Gastrocnemius medialis (tissue), 4 donors: ENCODE measurements around the gene SLC6A18. TPM values are rescaled to one million over a fixed set of nuclear protein-coding genes. Genes with fewer than 3 reads are reported as not detected.

Experiments
- ATAC-seq, 2 donors: fragments of 150-250 bp; one replicate each; pipeline ENCODE4 v1.9.1; 2016
- DNase-seq, 2 donors: peaks; one replicate each; pipeline ENCODE4 v3.0.0-alpha.2; 2019
- H3K27ac ChIP-seq, 4 donors: fragments of 200-600 bp; sonication (generic); 1 replicate in 1 of 4; 2 replicates in 3 of 4; pipeline ENCODE4 v1.5.1; 2016 to 2018; ENCODE audit warnings: mild to moderate bottlenecking in 2 of 4, moderate library complexity in 1 of 4
- H3K27me3 ChIP-seq, 3 donors: fragments of 200-600 bp; sonication (generic) in 2 of 3; 1 replicate in 1 of 3; 2 replicates in 2 of 3; pipeline versions ENCODE4 v1.5.1 to v1.6.0; 2016 to 2019; ENCODE audit warnings: mild to moderate bottlenecking in 1 of 3, moderate library complexity in 1 of 3
- H3K36me3 ChIP-seq, 2 donors: fragments of 200-600 bp; sonication (generic) in 1 of 2; one replicate each; pipeline ENCODE4 v1.5.1; 2017 to 2018
- H3K4me1 ChIP-seq, 2 donors: fragments of 200-600 bp; sonication (generic) in 1 of 2; one replicate each; pipeline ENCODE4 v1.5.1; 2016 to 2017; ENCODE audit warnings: mild to moderate bottlenecking in 2 of 2
- H3K4me3 ChIP-seq, 4 donors: fragments of 200-600 bp; sonication (generic) in 3 of 4; 1 replicate in 1 of 4; 2 replicates in 3 of 4; pipeline ENCODE4 v1.5.1; 2016 to 2019; ENCODE audit warnings: mild to moderate bottlenecking in 2 of 4
- H3K9me3 ChIP-seq, 3 donors: fragments of 200-600 bp; sonication (generic) in 2 of 3; 1 replicate in 1 of 3; 2 replicates in 2 of 3; pipeline ENCODE4 v1.5.1; 2016 to 2019
- CTCF ChIP-seq, 5 experiments: fragments of 450-650 bp in 3 of 5; fragments of 200-600 bp in 2 of 5; sonication (generic) in 2 of 5; IDR thresholded peaks in 4 of 5; conservative IDR thresholded peaks in 1 of 5; 1 replicate in 4 of 5; 2 replicates in 1 of 5; pipeline ENCODE4 v1.5.1; 2016 to 2019; ENCODE audit warnings: antibody characterized with exemption in 5 of 5, mild to moderate bottlenecking in 3 of 5, moderate library complexity in 3 of 5
- POLR2A ChIP-seq, 2 donors: fragments of 450-650 bp; IDR thresholded peaks; one replicate each; pipeline ENCODE4 v1.6.1; 2017; ENCODE audit warnings: antibody characterized with exemption in 2 of 2, mild to moderate bottlenecking in 2 of 2, moderate library complexity in 2 of 2
- in situ Hi-C, 4 donors: fragments of 200-750 bp; cut with MboI; loops; one replicate each; pipeline versions ENCODE4 v1.15.0 to v1.8.0; 2017; ENCODE audit warnings: low sequenced_read_pairs in 4 of 4
- intact Hi-C: fragments of 100-400 bp; cut with DNase I; formaldehyde crosslinking; loops from one replicate; pipeline ENCODE4 v1.15.1; 2023; ENCODE audit warnings: low total_unique reads
- total RNA-seq, 4 donors: library from RNA; depleted of rRNA; stranded (reverse); fragments of >200 nt; gene quantifications; one replicate each; pipeline versions ENCODE4 v1.1.0 to v1.2.3, GENCODE V29; 2016

The SLC6A18 gene
- total RNA-seq, 4 donors from 2014 or later = not detected

- no peak for ATAC-seq
- H3K27ac ChIP-seq = no peak overlapping the region
- no peak for DNase-seq
- H3K4me1 ChIP-seq = no peaks in the 10 kb centered on the region
- no peaks in the 10 kb centered on the region for H3K36me3 ChIP-seq
- H3K27me3 ChIP-seq = peaks cover 0 to 6% (median 0%) of the 10 kb centered on the region in 3 donors
- no peak overlapping the region for H3K4me3 ChIP-seq
- in situ Hi-C loops = no loop called here
- TF ChIP-seq POLR2A (IDR thresholded peaks at IDR 0.05) = no peak
- no peak for TF ChIP-seq CTCF (IDR thresholded peaks at IDR 0.05 in 4 of 5, conservative IDR thresholded peaks at IDR 0.05 in 1 of 5)
- no peaks in the 10 kb centered on the region for H3K9me3 ChIP-seq
- intact Hi-C loops = no loop called here
These were observed 4.3 kb upstream of the SLC6A18 start for GRCh38 chr5:1220831-1221230.

GRCh38 chr5:1221721-1222120 lies 3.5 kb upstream of the SLC6A18 start:
- intact Hi-C loops (no loop called here), in situ Hi-C loops (no loop called here)
- H3K4me3 ChIP-seq = no peak overlapping the region
- ATAC-seq (no peak), DNase-seq (no peak)
- no peak for TF ChIP-seq CTCF (IDR thresholded peaks at IDR 0.05 in 4 of 5, conservative IDR thresholded peaks at IDR 0.05 in 1 of 5)
- no peaks in the 10 kb centered on the region for H3K36me3 ChIP-seq
- H3K4me1 ChIP-seq = no peaks in the 10 kb centered on the region
- no peaks in the 10 kb centered on the region for H3K9me3 ChIP-seq
- H3K27me3 ChIP-seq = peaks cover 0 to 6% (median 0%) of the 10 kb centered on the region in 3 donors
- no peak overlapping the region for H3K27ac ChIP-seq

DNA sequence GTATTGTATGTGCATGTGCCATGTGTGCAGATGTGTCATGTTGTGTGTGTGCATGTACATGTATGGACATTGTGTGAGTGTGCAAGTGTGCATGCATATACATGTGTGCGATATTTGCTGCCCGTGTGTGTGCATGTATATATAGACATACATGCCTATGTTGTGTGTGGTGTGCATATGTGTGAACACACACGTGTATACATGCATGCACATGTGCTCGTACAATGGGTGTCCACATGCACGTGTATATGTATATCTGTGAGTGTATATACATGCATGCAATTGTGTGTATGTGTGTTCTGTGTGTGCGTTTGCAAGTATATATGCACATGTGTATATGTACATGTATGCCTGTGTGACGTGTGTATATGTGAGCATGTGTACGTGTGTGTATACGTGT lies 3.0 kb upstream of the SLC6A18 start:
- in situ Hi-C loops = no loop called here
- no peak overlapping the region for H3K27ac ChIP-seq
- no peak for ATAC-seq
- no peak for TF ChIP-seq POLR2A (IDR thresholded peaks at IDR 0.05)
- TF ChIP-seq CTCF (IDR thresholded peaks at IDR 0.05 in 4 of 5, conservative IDR thresholded peaks at IDR 0.05 in 1 of 5) = no peak
- no peaks in the 10 kb centered on the region for H3K4me1 ChIP-seq
- no peaks in the 10 kb centered on the region for H3K9me3 ChIP-seq
- H3K27me3 ChIP-seq = peaks cover 0 to 6% (median 0%) of the 10 kb centered on the region in 3 donors
- no peaks in the 10 kb centered on the region for H3K36me3 ChIP-seq
- no peak overlapping the region for H3K4me3 ChIP-seq
- no peak for DNase-seq
- intact Hi-C loops = no loop called here

DNA sequence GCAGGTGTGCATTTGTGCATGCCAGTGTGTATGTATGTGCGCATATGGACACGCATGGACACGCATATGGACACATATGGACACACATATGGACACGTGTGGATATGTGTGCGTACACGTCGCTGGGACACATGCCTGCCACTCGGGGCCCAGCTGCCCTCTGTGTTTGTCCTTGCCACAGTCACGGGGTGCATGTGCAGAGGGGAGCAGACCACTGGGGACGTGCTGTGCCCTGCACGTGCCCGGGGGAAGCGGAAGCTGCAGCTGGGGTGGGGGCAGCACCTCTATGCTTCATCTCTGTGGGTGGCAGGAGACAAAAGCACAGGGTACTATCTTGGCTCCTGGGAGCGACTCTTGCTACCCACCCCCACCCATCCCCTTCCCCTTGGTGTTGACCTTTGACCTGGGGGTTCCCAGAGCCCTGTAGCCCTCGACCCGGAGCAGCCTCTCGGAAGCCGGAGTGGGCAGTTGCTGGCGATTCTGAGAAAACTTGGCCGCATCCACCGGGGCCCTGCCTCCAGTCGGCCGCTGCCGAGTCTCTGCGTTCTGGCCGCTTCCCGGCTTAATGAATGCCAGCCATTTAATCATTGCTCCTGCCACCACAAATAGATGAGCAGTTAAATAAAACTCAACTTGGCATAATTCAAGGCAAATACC lies 2.4 kb upstream of the SLC6A18 start:
- H3K27me3 ChIP-seq = peaks cover 0 to 6% (median 0%) of the 10 kb centered on the region in 3 donors
- H3K4me3 ChIP-seq = no peak overlapping the region
- TF ChIP-seq CTCF (IDR thresholded peaks at IDR 0.05 in 4 of 5, conservative IDR thresholded peaks at IDR 0.05 in 1 of 5) = no peak
- TF ChIP-seq POLR2A (IDR thresholded peaks at IDR 0.05) = no peak
- no peak for ATAC-seq
- no peak overlapping the region for H3K27ac ChIP-seq
- DNase-seq = no peak
- no peaks in the 10 kb centered on the region for H3K9me3 ChIP-seq
- in situ Hi-C loops = no loop called here
- intact Hi-C loops = no loop called here
- peaks cover 2 to 4% of the 10 kb centered on the region in 2 donors for H3K4me1 ChIP-seq
- H3K36me3 ChIP-seq = no peaks in the 10 kb centered on the region

DNA sequence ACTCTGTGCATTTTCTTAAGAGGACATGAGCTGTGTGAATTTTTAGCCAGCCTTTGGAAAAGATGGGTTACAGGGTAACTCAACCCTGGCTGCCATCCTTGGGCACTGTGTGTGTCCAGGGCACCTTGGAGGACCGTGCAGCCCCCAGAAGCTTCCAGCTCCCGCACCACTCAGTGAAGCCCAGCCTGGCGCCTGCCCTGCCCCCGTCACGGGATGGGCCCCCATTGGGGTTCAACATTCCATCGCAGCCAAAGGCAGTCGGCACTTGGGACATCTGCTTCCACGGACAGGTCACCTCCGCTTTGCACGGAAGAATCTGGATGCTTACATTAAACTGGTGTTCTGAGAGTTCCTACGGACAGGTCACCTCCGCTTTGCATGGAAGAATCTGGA lies 1.9 kb upstream of the SLC6A18 start:
- in situ Hi-C loops = no loop called here
- intact Hi-C loops = no loop called here
- H3K27me3 ChIP-seq = peaks cover 0 to 6% (median 0%) of the 10 kb centered on the region in 3 donors
- H3K36me3 ChIP-seq = no peaks in the 10 kb centered on the region
- no peak for DNase-seq
- no peak overlapping the region for H3K27ac ChIP-seq
- TF ChIP-seq CTCF (IDR thresholded peaks at IDR 0.05 in 4 of 5, conservative IDR thresholded peaks at IDR 0.05 in 1 of 5) (no peak), POLR2A (IDR thresholded peaks at IDR 0.05) (no peak)
- no peak overlapping the region for H3K4me3 ChIP-seq
- no peak for ATAC-seq
- no peaks in the 10 kb centered on the region for H3K9me3 ChIP-seq
- H3K4me1 ChIP-seq = peaks cover 5 to 7% of the 10 kb centered on the region in 2 donors
